ENCODE results near the gene OSBPL5. TPM values are rescaled to one million over a fixed set of nuclear protein-coding genes. Genes with fewer than 3 reads are reported as not detected.

The OSBPL5 gene
- total and polyA plus RNA-seq, 2 of the 4 experiments (the other 2 are of a cell fraction) = 14.9 to 22.3 TPM

GRCh38 chr11:3153291-3153861 lies 11.7 kb downstream of the OSBPL5 start:
- Histone ChIP-seq H3K4me2 (ENCODE audit: low read depth, low read length) (peak overlapping the region; percentile 24), H4K20me1 (ENCODE audit: insufficient read depth, low read length) (peaks cover 46% of the 10 kb centered on the region), H3K14ac (replicated peaks; ENCODE audit: low read depth, low read length) (peak overlapping the region; percentile 60; the same call in 1 of the 2 replicates), H2AK9ac (replicated peaks; ENCODE audit: low read depth, low read length, poor library complexity) (peak overlapping the region; percentile 12), H3K23ac (ENCODE audit: low read depth, low read length) (0 out of 2 replicates have a peak overlapping the region, but pooled peaks have one; percentile 48), H3K4ac (ENCODE audit: low read depth, low read length) (no peak overlapping the region), H3K9me3 (ENCODE audit: control insufficient read depth, insufficient read depth, low read length) (no peaks in the 10 kb centered on the region), H4K8ac (ENCODE audit: low read depth in 2 of 2, low read length in 2 of 2) (peak overlapping the region in 1 of 2 experiments; percentile 3; a peak in 1 of 4 replicates), H2AK5ac (ENCODE audit: low read depth, low read length) (no peak overlapping the region; the same call in 1 of the 2 replicates), H3K79me1 (ENCODE audit: low read depth in 1 of 2, low read length in 2 of 2) (peaks cover 54 to 94% of the 10 kb centered on the region in 2 experiments), H3K56ac (ENCODE audit: extremely low read depth, insufficient read depth, low read length) (no peak overlapping the region), H3K4me3 (ENCODE audit: insufficient read depth, low read depth, low read length) (no peak overlapping the region), H2BK15ac (ENCODE audit: low read depth, low read length) (no peak overlapping the region), H4K5ac (ENCODE audit: low read depth, low read length) (no peak overlapping the region; the same call in 1 of the 2 replicates), H3K36me3 (ENCODE audit: control insufficient read depth, insufficient read depth, low read length) (peaks cover 5% of the 10 kb centered on the region), H3K9ac (ENCODE audit: low read depth, low read length) (no peak overlapping the region), H4K91ac (ENCODE audit: insufficient read depth, low read depth, low read length) (no peak overlapping the region), H2BK5ac (ENCODE audit: low read depth, low read length, poor library complexity, severe bottlenecking) (peak overlapping the region; percentile 26), H2BK120ac (ENCODE audit: low read depth, low read length) (peak overlapping the region; percentile 55; the same call in 1 of the 2 replicates), H2AFZ (replicated peaks; ENCODE audit: low read length, poor library complexity) (peak overlapping the region; percentile 5), H3K27me3 (ENCODE audit: control insufficient read depth, insufficient read depth, low read length) (no peaks in the 10 kb centered on the region), H3K4me1 (ENCODE audit: control insufficient read depth, insufficient read depth, low read length) (peaks cover 39% of the 10 kb centered on the region), H3K18ac (ENCODE audit: low read depth, low read length) (no peak overlapping the region), H2BK20ac (ENCODE audit: low read depth, low read length) (no peak overlapping the region), H3K27ac (ENCODE audit: insufficient read depth, low read length) (peak overlapping the region; percentile 11), H3K9me1 (ENCODE audit: insufficient read depth, low read length) (peaks cover 32% of the 10 kb centered on the region)
- ATAC-seq (ENCODE audit: low read depth) (peak; percentile 85), DNase-seq (peak; percentile 97)
- dilution Hi-C loops (cut with HindIII; ENCODE audit: low sequenced_read_pairs, unreplicated experiment) (no loop called here), intact Hi-C loops (cut with micrococcal nuclease) (no loop called here), in situ Hi-C loops (cut with MboI; ENCODE audit: low sequenced_read_pairs) (no loop called here)
- CTCF ChIA-PET = no interaction called here
- WGBS, 2 experiments (ENCODE audit: extremely low coverage in 2 of 2, insufficient read length in 1 of 2) = 13% methylated on average over 3 of the region's 14 CpGs; no CpG with 5 or more reads in 1 of the 2 experiments
- BruUV-seq (replicated peaks) = no TSS peak
- POLR2A ChIA-PET (ENCODE audit: unreplicated experiment) = no interaction called here
- TF ChIP-seq USF2 (IDR thresholded peaks at IDR 0.05; ENCODE audit: low read depth, low read length) (no peak), CEBPB (IDR thresholded peaks at IDR 0.05; ENCODE audit: low read depth, low read length) (peak; percentile 33), RAD21 (IDR thresholded peaks at IDR 0.05; ENCODE audit: low read length) (no peak; the same call in 1 of the 2 replicates), ELK1 (IDR thresholded peaks at IDR 0.05; ENCODE audit: borderline replicate concordance, low read depth, low read length) (no peak), CTCF (conservative IDR thresholded peaks at IDR 0.05; ENCODE audit: low read depth, low read length) (no peak), RCOR1 (IDR thresholded peaks at IDR 0.05; ENCODE audit: insufficient replicate concordance, low read length) (no peak), SMC3 (IDR thresholded peaks at IDR 0.05; ENCODE audit: low read depth, low read length) (no peak), MAFK (IDR thresholded peaks at IDR 0.05; ENCODE audit: low read depth, low read length) (0 out of 2 replicates have a peak, but pooled peaks have one; percentile 7), POLR2A (IDR thresholded peaks at IDR 0.05; ENCODE audit: low read depth, low read length) (no peak), NFE2L2 (IDR thresholded peaks at IDR 0.05; ENCODE audit: low read depth, low read length) (no peak), MAZ (IDR thresholded peaks at IDR 0.05; ENCODE audit: borderline replicate concordance, low read depth, low read length) (peak; percentile 86), BHLHE40 (IDR thresholded peaks at IDR 0.05; ENCODE audit: low read depth, low read length) (peak; percentile 29; the same call in 1 of the 2 replicates), RFX5 (IDR thresholded peaks at IDR 0.05; ENCODE audit: low read depth, low read length) (no peak), MXI1 (IDR thresholded peaks at IDR 0.05; ENCODE audit: borderline replicate concordance, low read depth, low read length) (peak; percentile 65; the same call in 1 of the 2 replicates), CHD1 (IDR thresholded peaks at IDR 0.05; ENCODE audit: low read depth, low read length) (no peak)

Measured in IMR-90 (cell line).